GM18867 (cell line): ENCODE measurements around the gene YLPM1.

Experiments
- ATAC-seq: cut with Tn5 transposase; IDR thresholded peaks from one replicate; pipeline ENCODE4 v1.9.1; 2021; ENCODE audit warnings: mild to moderate bottlenecking, moderate library complexity; ENCODE audit not compliant: unreplicated experiment

The YLPM1 gene

GRCh38 chr14:74840603-74841030, 77.5 kb downstream of the YLPM1 start:
- ATAC-seq = peak; percentile 60

- peak; percentile 77 for ATAC-seq
Observed at GRCh38 chr14:74841230-74842207, 78.4 kb downstream of the YLPM1 start.

GRCh38 chr14:74843653-74844052, 80.5 kb downstream of the YLPM1 start:
- no peak for ATAC-seq

- no peak for ATAC-seq
Observed at GRCh38 chr14:74846168-74846567, 83.1 kb downstream of the YLPM1 start.

- ATAC-seq = no peak
Observed at GRCh38 chr14:74846968-74847665, 84.0 kb downstream of the YLPM1 start.

GRCh38 chr14:74848768-74849167, 85.7 kb downstream of the YLPM1 start:
- ATAC-seq = no peak

DNA sequence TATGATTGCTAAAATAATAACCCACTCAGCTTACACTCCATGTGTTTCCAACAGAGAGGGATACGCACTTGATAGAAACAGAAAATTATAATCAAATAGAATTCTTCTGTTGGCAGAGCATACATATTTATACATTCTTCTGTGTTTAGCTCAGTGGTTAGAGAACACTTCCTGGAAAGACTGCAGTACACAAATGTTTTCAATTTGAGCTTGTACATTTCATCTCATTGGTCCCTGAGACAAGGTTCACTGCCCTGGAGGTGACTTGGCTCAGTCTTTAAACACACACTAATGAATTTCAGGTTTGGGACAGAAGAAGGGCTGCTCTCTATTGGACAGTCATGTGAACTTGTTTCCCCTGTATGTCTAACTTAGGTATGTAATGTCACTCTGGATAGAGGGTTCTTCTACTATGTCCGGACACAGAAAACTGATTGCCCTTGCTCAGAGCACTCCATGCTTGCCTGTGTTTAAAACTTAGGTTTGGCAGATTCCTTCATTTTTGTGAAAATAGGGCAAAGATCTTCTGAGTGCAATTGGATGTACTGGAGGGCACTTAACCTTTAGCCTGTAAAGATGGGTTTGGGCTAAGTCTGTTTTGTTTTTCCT, 89.9 kb downstream of the YLPM1 start:
- no peak for ATAC-seq

DNA sequence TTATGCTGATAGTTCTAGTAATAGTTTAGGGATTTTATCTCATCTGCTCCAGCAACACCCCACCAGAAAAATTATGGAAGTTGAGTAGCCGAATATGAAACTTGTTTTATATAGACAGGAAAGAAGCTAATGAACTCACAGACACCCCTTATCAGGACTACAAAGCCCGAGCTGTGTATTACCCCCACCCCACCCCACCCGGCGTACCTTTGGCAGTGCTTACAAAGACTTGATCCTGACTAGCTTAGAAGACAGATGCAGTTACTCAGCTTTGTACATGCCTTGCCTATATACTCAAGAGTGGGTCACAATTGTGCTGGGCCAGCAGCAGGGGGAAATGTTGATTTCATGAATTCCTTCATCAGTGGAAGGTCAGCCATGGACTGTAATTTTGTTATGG, 90.5 kb downstream of the YLPM1 start:
- no peak for ATAC-seq

GRCh38 chr14:74855021-74855420, 91.9 kb downstream of the YLPM1 start:
- no peak for ATAC-seq

- ATAC-seq = no peak
Observed at GRCh38 chr14:74855945-74856344, 92.8 kb downstream of the YLPM1 start.

- no peak for ATAC-seq
Observed at GRCh38 chr14:74856366-74856765, 93.2 kb downstream of the YLPM1 start.

DNA sequence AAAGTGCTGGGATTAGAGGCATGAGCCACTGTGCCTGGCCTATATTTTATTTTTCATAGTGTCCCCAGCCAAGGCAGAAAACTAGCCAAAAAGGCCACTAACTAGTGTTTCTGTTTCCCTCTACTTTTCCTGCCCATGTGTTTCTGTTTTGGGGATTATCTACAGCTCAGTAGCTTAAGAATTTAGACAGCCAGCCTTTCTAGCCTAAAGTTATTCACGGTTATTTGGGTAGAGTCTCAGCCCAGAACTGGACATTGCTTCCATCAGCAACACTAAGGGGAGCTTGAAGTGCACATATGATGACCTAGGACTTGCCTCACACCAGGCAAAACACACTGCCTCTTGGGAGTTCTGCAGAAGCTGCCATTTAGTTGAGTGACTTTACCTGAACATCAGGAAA, 94.9 kb downstream of the YLPM1 start:
- ATAC-seq = no peak

GRCh38 chr14:74859757-74860552, 96.8 kb downstream of the YLPM1 start:
- no peak for ATAC-seq

- ATAC-seq = no peak
Observed at GRCh38 chr14:74860899-74861733, 98.0 kb downstream of the YLPM1 start.

DNA sequence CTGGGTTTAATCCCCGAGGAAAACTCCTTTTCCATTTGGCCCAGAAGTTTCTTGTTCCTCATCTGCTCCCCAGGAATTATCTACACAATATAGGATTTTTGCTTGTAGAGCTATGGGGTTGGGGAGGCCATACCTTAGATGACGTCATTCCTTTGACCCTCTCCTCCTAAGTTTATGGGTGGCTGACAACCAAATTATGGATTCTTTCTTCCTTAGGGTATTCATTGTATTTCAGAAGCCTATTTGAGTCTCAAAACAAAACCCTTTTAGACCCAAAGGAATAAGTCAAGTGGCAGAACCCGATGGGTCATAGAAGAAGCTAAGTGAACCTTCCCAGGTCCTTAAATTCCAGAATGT, 98.6 kb downstream of the YLPM1 start:
- ATAC-seq = no peak

DNA sequence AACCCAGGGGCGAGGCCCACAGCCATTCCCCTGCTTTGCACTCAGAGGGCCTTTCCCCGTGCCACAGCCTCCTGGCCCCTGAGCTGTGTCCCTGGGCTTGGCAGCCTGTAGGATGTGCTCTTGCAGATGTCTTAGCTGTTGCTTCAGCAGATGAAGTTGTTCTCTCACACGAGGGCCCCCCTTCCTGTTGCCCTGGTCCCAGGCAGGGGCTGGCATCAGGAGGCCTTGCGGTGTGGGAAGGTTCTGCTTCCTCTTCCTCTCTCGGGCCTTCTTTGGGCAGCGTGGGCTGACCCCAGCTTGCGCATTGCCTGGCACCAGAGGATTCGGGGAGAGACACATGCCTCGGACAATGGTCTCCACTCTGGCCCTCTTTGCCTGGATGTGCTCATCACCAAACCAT, 100.2 kb downstream of the YLPM1 start:
- ATAC-seq = no peak

GRCh38 chr14:74864198-74864597, 101.1 kb downstream of the YLPM1 start:
- no peak for ATAC-seq

- no peak for ATAC-seq
Observed at GRCh38 chr14:74865156-74865555, 102.0 kb downstream of the YLPM1 start.

- no peak for ATAC-seq
Observed at GRCh38 chr14:74866708-74867389, 103.7 kb downstream of the YLPM1 start.
